GM12891 (cell line): Measurements from ENCODE around the gene SURF4.
A peak's percentile ranks its signal among the peaks of the same experiment; 100 is the strongest.

Source experiments
- DNase-seq: peaks from one replicate; pipeline ENCODE4 v3.0.0; 2011; ENCODE audit warnings: low spot score; ENCODE audit not compliant: insufficient read length
- FAIRE-seq: peaks from 2 replicates; lab custom pipeline; 2011; peaks lifted over from hg19 to GRCh38; lab: Jason Lieb, UNC
- PAX5 ChIP-seq: IDR thresholded peaks from 2 replicates; pipeline ENCODE4 v1.6.1; 2011; ENCODE audit warnings: low read length, moderate library complexity, mild to moderate bottlenecking; ENCODE audit not compliant: insufficient read depth, severe bottlenecking
- POLR2A ChIP-seq: IDR thresholded peaks from 2 replicates; pipeline ENCODE4 v1.6.1; 2011; ENCODE audit warnings: low read depth, low read length, control low read depth
- POLR2AphosphoS5 ChIP-seq: IDR thresholded peaks from 2 replicates; pipeline ENCODE4 v1.6.1; 2011; ENCODE audit warnings: low read depth, low read length, control low read depth
- POU2F2 ChIP-seq: IDR thresholded peaks from 2 replicates; pipeline ENCODE4 v1.6.1; 2011; ENCODE audit warnings: low read depth, mild to moderate bottlenecking, control low read depth, low read length, moderate library complexity
- SPI1 ChIP-seq: IDR thresholded peaks from 2 replicates; pipeline ENCODE4 v1.6.1; 2011; ENCODE audit warnings: low read depth, low read length, control low read depth
- TAF1 ChIP-seq: IDR thresholded peaks from 2 replicates; pipeline ENCODE4 v1.6.1; 2011; ENCODE audit warnings: low read depth, low read length, control low read depth

SURF4 gene

GRCh38 chr9:133353548-133353947, 22.3 kb downstream of the SURF4 start:
- DNase-seq, result no peak
- FAIRE-seq, result no peak
- no peak for TF ChIP-seq PAX5
- peak; percentile 41; the same call in 1 of the 2 replicates for TF ChIP-seq POLR2A

- FAIRE-seq (no peak), DNase-seq (no peak)
- TF ChIP-seq POU2F2, result no peak
- TF ChIP-seq POLR2A, result peak; percentile 56
- peak; percentile 23; the same call in 1 of the 2 replicates for TF ChIP-seq POLR2AphosphoS5
These were observed 23.1 kb downstream of the SURF4 start for GRCh38 chr9:133352635-133353340.

GRCh38 chr9:133351908-133352634, 23.8 kb downstream of the SURF4 start:
- TF ChIP-seq POLR2A, result peak; percentile 83
- no peak; the same call in none of the 2 replicates for TF ChIP-seq POU2F2
- no peak for TF ChIP-seq SPI1
- peak; percentile 88; the same call in 1 of the 2 replicates for TF ChIP-seq POLR2AphosphoS5
- TF ChIP-seq TAF1, result no peak
- no peak for TF ChIP-seq PAX5
- DNase-seq (no peak), FAIRE-seq (peak; percentile 35)

- TF ChIP-seq POU2F2, result no peak
- no peak for TF ChIP-seq POLR2AphosphoS5
- TF ChIP-seq POLR2A, result no peak
- TF ChIP-seq TAF1, result no peak
- no peak for TF ChIP-seq PAX5
- TF ChIP-seq SPI1, result no peak
- DNase-seq (no peak), FAIRE-seq (no peak)
These were observed 24.3 kb downstream of the SURF4 start for GRCh38 chr9:133351526-133351907.

- FAIRE-seq (no peak), DNase-seq (no peak)
- TF ChIP-seq POLR2AphosphoS5, result peak; percentile 48; the same call in 1 of the 2 replicates
- no peak for TF ChIP-seq SPI1
- no peak for TF ChIP-seq PAX5
- peak; percentile 39; the same call in 1 of the 2 replicates for TF ChIP-seq POLR2A
These were observed 25.8 kb downstream of the SURF4 start for GRCh38 chr9:133349965-133350616.

GRCh38 chr9:133348718-133349573, 26.9 kb downstream of the SURF4 start:
- no peak for FAIRE-seq
- TF ChIP-seq POU2F2, result no peak
- TF ChIP-seq PAX5, result no peak
- peak; percentile 52; the same call in 1 of the 2 replicates for TF ChIP-seq POLR2A
- no peak for TF ChIP-seq SPI1

GRCh38 chr9:133347985-133348717, 27.7 kb downstream of the SURF4 start, which contains the start of the genes MED22 and RPL7A:
MED22 (minus strand) TSS chr9:133348131; CDS start chr9:133346662, 1,469 bp downstream.
RPL7A (plus strand) TSS chr9:133348218; CDS start chr9:133348244, 26 bp downstream.
- peak; percentile 94 for FAIRE-seq
- no peak for TF ChIP-seq PAX5
- TF ChIP-seq POLR2AphosphoS5, result peak; percentile 99
- peak; percentile 100 for TF ChIP-seq POU2F2
- TF ChIP-seq SPI1, result 0 out of 2 replicates have a peak, but pooled peaks have one; percentile 17
- TF ChIP-seq TAF1, result peak; percentile 100
- TF ChIP-seq POLR2A, result peak; percentile 100
- DNase-seq, result peak; percentile 89

More at GRCh38 chr9:133348718-133349573, 26.9 kb downstream of the SURF4 start:
- DNase-seq, result no peak

- DNase-seq (peak; percentile 71), FAIRE-seq (no peak)
- TF ChIP-seq TAF1 (peak; percentile 42; the same call in 1 of the 2 replicates), POU2F2 (no peak)
These were observed 28.3 kb downstream of the SURF4 start for GRCh38 chr9:133347515-133347984.
